NCI-H1436 (cell line): ENCODE data around the gene HGF.
"Not testable (repeated sequence)": the region's sequence is repeated elsewhere in the genome, so short reads cannot be mapped to it uniquely, and the experiment has no call there.

ENCODE experiments used
- DNase-seq: peaks from one replicate; lab custom pipeline; 2025; lab: John Stamatoyannopoulos, UW

The HGF gene

GRCh38 chr7:81769891-81770727 lies at the start of gene HGF:
Gene HGF, minus strand, starts transcription at chr7:81770047. Its CDS starts 76 bp downstream, at chr7:81769971.
- DNase-seq: no peak

DNA sequence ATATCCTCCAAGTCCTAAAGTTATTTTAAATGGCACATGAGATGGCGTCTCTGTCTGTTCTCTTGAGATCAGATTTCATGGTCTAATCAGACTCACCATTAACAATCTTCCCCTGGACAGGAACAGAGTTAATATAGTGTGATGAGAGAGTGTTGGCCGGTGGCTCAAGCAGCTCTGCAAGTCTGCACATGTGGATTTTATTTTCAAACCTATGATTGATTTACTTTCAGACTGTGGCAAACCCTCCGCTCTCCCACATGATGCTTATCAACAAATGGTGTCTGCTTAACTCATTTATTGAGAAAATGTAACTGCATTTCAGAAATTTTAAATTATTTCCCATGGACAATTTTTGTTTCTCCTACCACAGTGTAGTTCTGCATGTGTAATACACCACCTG lies 46.5 kb upstream of the HGF start:
- DNase-seq: no peak

GRCh38 chr7:81812866-81813476 lies 43.1 kb upstream of the HGF start:
- DNase-seq: not testable (repeated sequence)

DNA sequence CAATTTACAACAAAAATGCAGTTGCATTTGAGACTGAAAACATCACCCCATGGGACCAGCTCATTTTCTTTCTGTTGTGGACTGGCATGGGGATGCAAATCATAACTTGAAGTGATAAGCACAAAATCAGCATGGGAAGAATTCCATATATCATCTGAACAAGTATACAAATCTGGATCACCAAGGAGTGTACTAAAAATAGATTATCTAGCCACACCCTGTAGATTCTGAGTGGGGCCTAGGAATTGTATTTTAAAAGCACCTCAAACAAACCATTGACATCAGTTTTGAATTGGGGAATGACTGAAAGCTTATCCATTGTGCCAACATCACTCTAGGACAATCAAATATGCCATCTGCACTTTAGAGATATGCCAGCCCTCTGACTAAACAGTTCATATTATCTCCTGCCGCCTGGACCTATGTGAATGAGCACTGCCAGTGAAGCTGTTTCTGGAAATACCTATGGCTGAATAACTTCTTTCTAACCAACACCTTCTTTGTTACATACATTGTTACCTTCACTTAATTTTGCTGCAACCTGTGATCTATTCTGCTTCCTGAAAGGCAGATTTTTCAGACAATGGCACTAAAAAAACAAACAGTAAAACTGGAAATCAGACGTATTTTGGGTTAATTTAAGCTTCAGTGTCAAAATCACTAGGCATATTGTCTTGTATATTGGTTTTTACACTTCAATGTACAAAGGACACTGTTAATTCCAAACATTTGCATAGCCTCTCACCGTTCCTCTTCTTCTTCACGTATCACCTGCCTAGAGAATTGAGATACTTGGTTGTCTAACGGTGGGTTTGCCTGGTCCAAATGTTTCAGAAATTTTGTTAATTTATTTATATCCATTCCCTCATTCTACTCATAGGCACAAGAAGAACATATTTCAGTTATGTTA lies 42.4 kb upstream of the HGF start:
- no peak for DNase-seq

DNA sequence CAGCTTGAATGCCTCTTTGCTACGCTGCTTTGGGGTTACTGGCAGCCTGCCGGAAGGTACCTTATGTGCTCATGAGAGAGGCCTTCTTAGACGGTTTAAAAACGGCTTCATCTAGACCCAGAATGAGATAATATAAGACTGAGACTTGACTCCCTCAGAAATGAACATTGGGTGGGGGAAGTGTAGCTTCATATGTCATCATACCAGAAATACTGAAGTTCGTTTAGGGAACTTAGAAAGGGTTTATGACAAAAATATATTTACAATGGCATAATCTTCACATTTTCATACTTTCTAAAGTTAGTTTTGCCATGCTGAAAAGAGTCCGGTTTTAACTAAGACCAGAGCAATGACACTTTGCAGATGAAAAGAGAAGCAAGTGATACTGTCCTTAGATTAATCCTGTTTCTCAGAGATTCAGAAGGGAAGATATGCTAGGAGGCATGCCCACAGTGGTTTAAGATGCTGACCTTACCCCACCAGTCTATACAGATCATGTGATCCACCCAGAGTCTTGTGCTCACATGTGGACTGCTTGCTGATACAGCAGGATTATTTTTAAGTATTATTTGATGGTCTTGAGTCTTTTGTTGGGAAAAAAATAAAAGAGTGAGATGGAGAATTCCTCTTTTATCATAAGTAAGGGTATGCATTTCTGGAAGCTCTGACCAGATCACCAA lies 40.8 kb upstream of the HGF start:
- no peak for DNase-seq

DNA sequence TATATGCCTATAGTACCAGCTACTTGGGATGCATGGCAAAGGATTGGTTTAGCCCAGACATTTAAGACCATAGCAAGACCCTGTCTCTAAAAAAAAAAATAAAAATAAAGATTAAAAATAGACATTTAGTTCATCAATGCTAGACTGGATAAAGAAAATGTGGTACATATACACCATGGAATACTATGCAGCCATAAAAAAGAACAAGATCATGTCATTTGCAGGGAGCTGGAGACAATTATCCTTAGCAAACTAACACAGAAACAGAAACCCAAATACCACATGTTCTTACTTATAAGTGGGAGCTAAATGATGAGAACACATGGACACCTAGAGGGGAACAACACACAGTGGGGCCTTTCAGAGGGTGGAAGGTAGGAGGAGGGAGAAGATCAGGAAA lies 38.5 kb upstream of the HGF start:
- DNase-seq: not testable (repeated sequence)

DNA sequence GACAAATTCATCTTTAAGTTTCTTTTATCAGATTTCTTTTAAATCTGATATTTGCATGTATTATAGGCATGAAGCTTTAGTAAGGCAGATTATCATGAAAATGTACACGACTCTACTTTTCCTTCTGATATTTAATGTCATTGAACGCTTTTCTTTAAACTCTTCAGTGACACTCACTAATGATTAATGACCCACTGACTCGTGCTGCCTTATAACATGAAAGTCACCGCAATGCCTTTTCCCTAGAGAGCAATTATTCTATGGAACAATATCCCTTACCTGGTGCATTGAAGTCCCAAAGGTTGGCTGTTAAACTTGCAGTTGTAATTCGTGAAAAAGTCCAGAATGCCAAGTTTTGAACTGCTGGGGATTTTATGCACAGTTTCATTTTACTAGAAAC lies 33.4 kb upstream of the HGF start:
- no peak for DNase-seq

DNA sequence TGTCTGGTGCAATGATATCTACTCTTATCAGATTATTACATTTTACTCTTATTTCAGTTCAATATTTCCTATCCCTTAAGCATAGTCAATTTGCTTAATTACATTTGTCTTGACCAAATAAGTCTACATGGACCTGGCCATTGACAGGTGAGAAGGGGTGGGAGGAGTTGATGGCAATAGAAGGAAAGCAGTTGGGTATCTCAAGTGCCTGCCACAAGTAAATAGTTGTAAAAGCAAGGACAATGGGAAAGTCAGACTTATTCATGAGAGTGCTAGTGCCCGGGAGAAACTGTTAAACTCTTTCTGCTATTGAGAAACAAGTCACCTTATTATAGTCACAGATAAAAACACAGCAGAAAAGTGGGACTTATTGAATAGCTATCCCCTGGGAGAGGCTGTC lies 32.4 kb upstream of the HGF start:
- no peak for DNase-seq

DNA sequence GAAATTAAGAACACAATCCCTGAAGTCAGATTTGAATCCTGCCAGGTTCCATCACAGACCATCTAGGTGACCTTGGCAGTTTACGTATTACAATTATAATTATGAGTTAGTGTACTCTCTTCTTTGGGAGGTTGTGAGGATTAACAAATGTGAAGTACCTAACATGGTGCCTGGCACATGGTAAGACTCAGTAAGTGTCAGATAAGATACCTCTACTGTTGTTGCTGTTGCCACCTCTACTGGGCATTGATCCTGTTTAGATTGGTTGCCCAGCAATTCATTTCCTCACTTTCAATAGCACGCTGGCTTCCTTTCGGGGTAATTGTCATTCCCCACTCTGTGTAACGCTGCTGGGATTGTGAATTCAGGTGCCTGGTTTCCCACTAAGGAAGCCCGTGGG lies 31.7 kb upstream of the HGF start:
- no peak for DNase-seq

GRCh38 chr7:81791568-81792518 lies 22.0 kb upstream of the HGF start:
- no peak for DNase-seq

DNA sequence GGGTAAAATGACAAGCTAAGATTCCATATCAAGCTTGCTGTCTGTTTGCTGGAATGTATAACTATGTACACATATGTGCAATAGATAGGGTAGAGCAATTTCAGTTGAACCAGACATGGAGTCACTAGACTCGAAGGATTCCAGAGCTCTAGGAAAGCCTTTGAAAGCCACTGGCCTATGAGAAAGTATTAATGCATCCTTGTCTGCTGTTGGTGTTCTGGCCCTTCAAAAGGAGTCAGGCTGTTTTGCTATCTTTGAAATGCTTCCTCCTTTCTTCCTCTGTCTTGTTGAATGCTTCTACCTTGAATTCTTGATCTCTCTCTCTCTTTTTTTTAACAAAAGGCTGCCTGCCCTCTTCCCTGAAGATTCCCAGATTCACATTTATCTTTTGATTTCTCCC lies 20.8 kb upstream of the HGF start:
- no peak for DNase-seq

DNA sequence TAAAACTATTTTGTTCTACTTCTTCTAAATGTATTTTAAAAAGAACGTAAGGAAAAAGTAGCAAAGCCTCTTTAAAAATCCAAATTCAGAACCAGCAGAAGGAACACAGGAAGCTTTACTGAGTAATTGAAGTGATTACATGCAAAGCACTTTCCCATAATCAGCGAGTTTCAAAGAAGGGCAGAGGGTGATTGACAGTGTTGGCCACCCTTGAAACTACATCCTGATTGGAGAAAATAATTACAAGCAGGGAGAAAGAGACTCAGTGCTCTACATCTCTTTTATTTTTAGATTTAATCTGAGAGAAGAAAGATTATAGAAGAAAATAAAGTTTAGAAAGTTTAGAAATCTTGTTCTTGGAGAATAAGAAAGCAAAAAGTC lies 20.3 kb upstream of the HGF start:
- DNase-seq: no peak

- no peak for DNase-seq
Measured at GRCh38 chr7:81789406-81790119, 19.7 kb upstream of the HGF start.

DNA sequence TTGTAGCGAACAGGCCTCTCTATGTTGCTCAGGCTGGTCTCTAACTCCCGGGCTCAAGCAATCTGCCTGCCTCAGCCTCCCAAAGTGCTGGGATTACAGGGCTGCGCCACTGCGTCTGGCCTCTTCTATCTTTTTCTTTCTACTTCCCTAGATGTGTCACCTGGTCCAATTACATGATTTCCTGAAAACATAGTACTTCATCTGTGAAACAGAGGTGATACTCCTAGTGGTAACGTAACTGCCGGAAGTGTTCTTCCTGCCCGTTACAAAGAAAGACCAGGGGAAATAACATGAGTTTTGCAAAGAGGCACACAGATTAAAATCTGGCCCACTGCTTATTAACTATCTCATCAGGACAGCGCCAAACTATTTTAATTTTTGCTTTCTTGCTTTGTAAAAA lies 18.4 kb upstream of the HGF start:
- no peak for DNase-seq

DNA sequence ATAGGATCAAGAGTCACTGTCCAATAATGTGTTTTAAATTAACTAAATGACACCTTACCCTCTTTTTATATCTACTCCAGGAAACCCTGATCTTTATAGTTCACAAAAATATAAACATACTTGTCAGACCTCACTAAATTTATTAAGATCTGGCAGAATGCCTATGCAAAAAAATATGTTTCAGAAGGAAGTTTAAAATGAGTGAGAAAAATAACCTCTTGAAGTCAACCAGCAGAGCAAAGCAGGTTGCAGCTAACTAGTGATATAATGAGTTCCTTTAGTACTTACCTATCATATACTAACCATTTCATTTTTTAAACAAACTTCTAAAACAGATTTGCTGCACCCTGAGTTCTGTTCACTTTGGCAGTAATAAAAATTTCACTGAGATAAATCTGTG lies 14.0 kb upstream of the HGF start:
- DNase-seq: no peak

GRCh38 chr7:81780914-81781693 lies 11.3 kb upstream of the HGF start:
- no peak for DNase-seq

DNA sequence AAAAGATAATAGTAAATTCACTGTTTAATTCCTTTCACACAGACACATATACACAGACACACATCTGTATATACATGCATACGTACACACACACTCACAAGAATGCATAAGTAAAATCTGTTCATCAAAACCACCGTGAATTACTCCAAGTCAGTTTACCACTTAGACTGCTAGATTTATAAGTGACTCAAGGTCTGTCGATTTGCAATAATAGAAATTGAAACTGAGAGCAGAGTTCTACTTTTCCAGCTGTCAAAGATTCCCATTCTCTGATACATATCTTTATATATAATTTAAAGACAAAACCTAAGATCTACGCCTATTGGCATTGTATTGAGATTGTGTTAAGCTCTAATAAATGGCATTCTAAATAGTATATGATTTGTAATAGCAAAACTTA lies 9.9 kb upstream of the HGF start:
- no peak for DNase-seq

DNA sequence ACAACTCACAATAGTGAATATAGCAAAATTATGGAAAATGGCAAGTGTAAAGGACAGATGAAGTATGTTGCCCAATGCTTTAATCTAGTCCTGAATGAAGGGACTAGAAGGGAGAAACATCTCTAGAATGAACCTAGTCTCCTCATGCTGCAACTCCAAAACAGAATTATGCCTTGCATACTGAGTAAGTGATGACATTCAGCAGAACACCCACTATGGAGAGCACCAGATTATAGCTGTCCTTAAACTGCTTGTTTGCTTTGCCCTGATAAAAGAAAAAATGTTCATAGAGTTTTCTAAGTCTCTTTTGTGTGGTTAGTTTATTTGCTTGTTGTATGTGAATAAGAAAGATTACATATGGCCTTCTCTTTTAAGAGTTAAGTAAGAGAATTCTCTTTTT lies 7.8 kb upstream of the HGF start:
- no peak for DNase-seq

DNA sequence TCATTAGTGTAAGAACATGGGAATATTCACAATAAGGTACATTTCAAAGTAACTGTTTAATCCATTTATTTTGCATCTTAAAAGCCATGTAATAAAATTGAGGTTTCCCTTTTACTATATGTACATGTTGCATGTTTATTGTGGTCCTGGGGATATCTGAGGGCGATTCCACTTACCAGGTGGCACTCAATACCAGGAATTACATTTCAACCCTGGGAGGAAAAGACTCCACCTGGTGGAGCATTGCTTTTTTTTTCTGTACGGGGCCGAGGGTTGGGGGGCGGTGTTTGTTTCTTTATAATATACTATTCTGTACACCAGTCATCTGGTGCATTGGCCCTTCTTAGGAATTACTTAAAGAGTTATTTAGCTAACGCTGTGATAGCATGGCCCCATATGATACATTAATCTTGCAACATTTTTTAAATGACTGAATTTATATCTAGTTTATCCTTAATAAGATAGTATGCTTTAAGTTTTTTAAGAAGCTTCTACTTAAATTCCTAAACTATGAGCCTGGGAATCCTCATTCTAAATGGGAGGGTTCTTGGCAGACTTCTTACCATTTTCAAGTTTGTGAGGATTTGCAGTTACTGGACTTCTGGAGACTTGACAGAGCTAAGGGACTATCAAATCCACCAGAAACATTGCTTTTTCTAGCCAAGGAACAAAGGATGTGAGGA lies 7.2 kb upstream of the HGF start:
- DNase-seq: no peak
